Calu3 (cell line): ENCODE data around the gene CHMP1B. TPM values are rescaled to one million over a fixed set of nuclear protein-coding genes. Genes with fewer than 3 reads are reported as not detected.

ENCODE experiments used
- BruUV-seq: library from RNA; stranded (reverse); fragments of 400-500 nt; replicated peaks from 2 replicates; lab custom pipeline; 2021; lab: Mats Ljungman, UMichigan
- CTCF ChIA-PET: fragments of 300-600 bp; sonication (Branson Sonifier 250); formaldehyde crosslinking; loops from one replicate; lab custom pipeline; 2022; ENCODE audit warnings: antibody characterized with exemption; lab: Charles Lee
- DNase-seq: peaks from one replicate; pipeline ENCODE4 v3.0.0; 2022
- H3K27ac Mint-ChIP-seq: one replicate; pipeline ENCODE4 v1.8.0; 2022; ENCODE audit warnings: mixed read lengths; ENCODE audit not compliant: unreplicated experiment
- H3K27me3 Mint-ChIP-seq: one replicate; pipeline ENCODE4 v1.8.0; 2022; ENCODE audit warnings: mixed read lengths; ENCODE audit not compliant: unreplicated experiment
- H3K36me3 Mint-ChIP-seq: one replicate; pipeline ENCODE4 v1.8.0; 2022; ENCODE audit warnings: mild to moderate bottlenecking, moderate library complexity, mixed read lengths; ENCODE audit not compliant: insufficient read depth, unreplicated experiment
- H3K4me1 Mint-ChIP-seq: one replicate; pipeline ENCODE4 v1.8.0; 2022; ENCODE audit warnings: mild to moderate bottlenecking, low read depth, mixed read lengths; ENCODE audit not compliant: unreplicated experiment
- H3K4me3 Mint-ChIP-seq: one replicate; pipeline ENCODE4 v1.8.0; 2022; ENCODE audit warnings: mild to moderate bottlenecking, low read depth, moderate library complexity, mixed read lengths; ENCODE audit not compliant: unreplicated experiment
- H3K9me3 Mint-ChIP-seq: one replicate; pipeline ENCODE4 v1.8.0; 2022; ENCODE audit warnings: low read depth, mixed read lengths; ENCODE audit not compliant: unreplicated experiment
- intact Hi-C: fragments of 100-400 bp; cut with micrococcal nuclease; formaldehyde crosslinking; loops from one replicate; pipeline ENCODE4 v1.10.0; 2022; ENCODE audit not compliant: unreplicated experiment
- total RNA-seq: library from RNA; stranded (reverse); gene quantifications from 2 replicates; pipeline ENCODE4 v1.2.3, GENCODE V29; 2022
- TF ChIP-seq, protein P1 (sequence below): fragments of 200-600 bp; IDR thresholded peaks from one replicate; pipeline ENCODE4 v1.8.0; 2022; ENCODE audit warnings: antibody characterized with exemption; ENCODE audit not compliant: unreplicated experiment

Gene CHMP1B
- total RNA-seq, 1 experiment from 2014 or later: 44.4 TPM

- Mint-ChIP-seq H3K9me3 (no peaks in the 10 kb centered on the region), H3K4me3 (no peak overlapping the region), H3K36me3 (no peaks in the 10 kb centered on the region), H3K4me1 (no peaks in the 10 kb centered on the region), H3K27ac (no peak overlapping the region), H3K27me3 (peaks cover 12% of the 10 kb centered on the region)
- TF ChIP-seq, protein P1, sequence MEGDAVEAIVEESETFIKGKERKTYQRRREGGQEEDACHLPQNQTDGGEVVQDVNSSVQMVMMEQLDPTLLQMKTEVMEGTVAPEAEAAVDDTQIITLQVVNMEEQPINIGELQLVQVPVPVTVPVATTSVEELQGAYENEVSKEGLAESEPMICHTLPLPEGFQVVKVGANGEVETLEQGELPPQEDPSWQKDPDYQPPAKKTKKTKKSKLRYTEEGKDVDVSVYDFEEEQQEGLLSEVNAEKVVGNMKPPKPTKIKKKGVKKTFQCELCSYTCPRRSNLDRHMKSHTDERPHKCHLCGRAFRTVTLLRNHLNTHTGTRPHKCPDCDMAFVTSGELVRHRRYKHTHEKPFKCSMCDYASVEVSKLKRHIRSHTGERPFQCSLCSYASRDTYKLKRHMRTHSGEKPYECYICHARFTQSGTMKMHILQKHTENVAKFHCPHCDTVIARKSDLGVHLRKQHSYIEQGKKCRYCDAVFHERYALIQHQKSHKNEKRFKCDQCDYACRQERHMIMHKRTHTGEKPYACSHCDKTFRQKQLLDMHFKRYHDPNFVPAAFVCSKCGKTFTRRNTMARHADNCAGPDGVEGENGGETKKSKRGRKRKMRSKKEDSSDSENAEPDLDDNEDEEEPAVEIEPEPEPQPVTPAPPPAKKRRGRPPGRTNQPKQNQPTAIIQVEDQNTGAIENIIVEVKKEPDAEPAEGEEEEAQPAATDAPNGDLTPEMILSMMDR: no peak
- intact Hi-C loops: no loop called here
- CTCF ChIA-PET: no interaction called here
- no peak for DNase-seq
- no TSS peak for BruUV-seq
Measured at GRCh38 chr18:11820697-11821096, 30.5 kb upstream of the CHMP1B start.

DNA sequence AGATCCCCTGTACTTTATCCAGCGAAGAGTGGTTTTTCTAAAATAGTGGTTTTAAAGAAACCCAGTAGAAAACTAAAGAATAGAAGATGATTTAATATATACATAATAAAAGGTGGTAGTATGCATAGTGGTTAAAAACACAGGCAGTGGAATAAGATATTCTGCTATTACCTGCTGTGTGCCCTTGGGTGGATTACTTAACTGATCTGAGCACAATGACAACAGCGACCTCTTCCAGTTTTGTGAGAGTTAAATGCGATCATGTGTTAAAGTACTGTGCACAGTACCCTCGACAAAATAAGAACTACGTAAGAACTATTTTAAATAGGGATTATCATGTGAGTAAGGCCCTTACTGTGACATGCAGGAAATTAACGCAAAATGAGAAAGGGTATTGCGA, 30.0 kb upstream of the CHMP1B start:
- Mint-ChIP-seq H3K27me3 (peaks cover 12% of the 10 kb centered on the region), H3K4me3 (no peak overlapping the region), H3K27ac (no peak overlapping the region), H3K9me3 (no peaks in the 10 kb centered on the region), H3K36me3 (no peaks in the 10 kb centered on the region), H3K4me1 (no peaks in the 10 kb centered on the region)
- TF ChIP-seq, protein P1: no peak
- no peak for DNase-seq
- CTCF ChIA-PET: no interaction called here
- no TSS peak for BruUV-seq
- intact Hi-C loops: no loop called here

DNA sequence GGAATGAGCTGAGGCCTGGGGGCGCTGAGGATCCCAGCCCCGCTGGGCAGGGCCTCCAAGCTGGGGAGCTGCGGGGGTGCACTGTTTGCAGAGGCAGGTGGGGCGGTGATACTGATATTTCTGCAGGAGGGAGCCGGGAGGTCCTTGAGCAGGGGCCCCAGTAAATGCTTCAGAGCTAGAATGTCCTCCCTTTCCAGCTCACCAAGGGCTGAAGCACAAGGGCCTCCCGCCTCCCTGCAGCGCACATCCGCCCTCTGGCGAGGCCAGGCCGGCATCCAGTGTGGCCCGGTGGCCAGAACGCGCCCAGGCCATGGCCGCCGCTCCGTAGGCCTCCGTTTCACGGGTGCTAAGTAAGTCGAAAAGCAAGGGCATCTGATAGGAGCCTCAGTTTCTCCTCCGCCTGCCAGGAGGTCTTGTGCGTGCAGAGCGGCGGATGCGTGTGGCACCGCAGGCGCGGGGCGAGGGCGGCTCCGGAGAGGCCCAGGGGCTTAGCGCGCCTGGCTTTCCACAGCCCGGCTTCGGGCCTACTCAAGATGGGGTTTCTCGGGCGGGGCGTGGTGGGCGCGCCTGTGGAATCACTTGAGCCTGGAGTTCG, 29.5 kb upstream of the CHMP1B start:
- H3K4me3 Mint-ChIP-seq: no peak overlapping the region
- no peak overlapping the region for H3K27ac Mint-ChIP-seq
- TF ChIP-seq, protein P1: no peak

DNA sequence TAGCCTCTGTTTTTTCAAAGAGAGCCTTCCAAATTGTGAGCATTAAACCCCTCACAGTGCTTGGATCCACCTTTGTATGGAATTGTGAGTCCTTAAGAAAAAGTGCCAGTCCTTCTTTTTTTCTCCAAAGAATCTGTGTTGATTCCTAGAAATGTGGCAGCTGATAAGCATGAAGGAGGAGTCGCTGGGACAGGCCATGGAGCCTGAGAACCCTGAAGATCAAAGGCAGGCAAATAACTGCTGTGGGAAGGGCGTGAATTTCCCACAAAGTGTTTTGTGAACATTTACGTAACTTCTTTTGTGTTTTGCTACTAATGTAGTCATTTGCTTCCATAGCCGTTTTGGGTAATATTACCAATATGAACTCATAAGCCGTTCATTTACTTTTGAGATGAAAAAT, 27.7 kb upstream of the CHMP1B start:
- TF ChIP-seq, protein P1: no peak
- H3K36me3 Mint-ChIP-seq: no peaks in the 10 kb centered on the region
- H3K9me3 Mint-ChIP-seq: no peaks in the 10 kb centered on the region
- DNase-seq: no peak
- H3K4me1 Mint-ChIP-seq: no peaks in the 10 kb centered on the region
- BruUV-seq: no TSS peak
- intact Hi-C loops: no loop called here
- H3K27ac Mint-ChIP-seq: no peak overlapping the region
- CTCF ChIA-PET: no interaction called here
- no peak overlapping the region for H3K4me3 Mint-ChIP-seq
- peaks cover 4% of the 10 kb centered on the region for H3K27me3 Mint-ChIP-seq

More for the DNA sequence above, 29.5 kb upstream of the CHMP1B start:
- H3K36me3 Mint-ChIP-seq: no peaks in the 10 kb centered on the region
- CTCF ChIA-PET: no interaction called here
- intact Hi-C loops: no loop called here
- H3K27me3 Mint-ChIP-seq: peaks cover 12% of the 10 kb centered on the region
- H3K4me1 Mint-ChIP-seq: no peaks in the 10 kb centered on the region
- H3K9me3 Mint-ChIP-seq: no peaks in the 10 kb centered on the region
- no TSS peak for BruUV-seq
- DNase-seq: no peak
